Occipital lobe (tissue), 2 donors: ENCODE data around the gene PCTP. TPM values are rescaled to one million over a fixed set of nuclear protein-coding genes. Genes with fewer than 3 reads are reported as not detected.

Experiments used
- DNase-seq: peaks from one replicate; lab custom pipeline; 2025; lab: John Stamatoyannopoulos, UW
- total RNA-seq: library from RNA; depleted of rRNA; stranded (reverse); fragments of >200 nt; gene quantifications from one replicate; pipeline ENCODE4 v1.2.3, GENCODE V29; 2014

Gene PCTP
- total RNA-seq, 1 donor from 2014 or later = 7.5 TPM

DNA sequence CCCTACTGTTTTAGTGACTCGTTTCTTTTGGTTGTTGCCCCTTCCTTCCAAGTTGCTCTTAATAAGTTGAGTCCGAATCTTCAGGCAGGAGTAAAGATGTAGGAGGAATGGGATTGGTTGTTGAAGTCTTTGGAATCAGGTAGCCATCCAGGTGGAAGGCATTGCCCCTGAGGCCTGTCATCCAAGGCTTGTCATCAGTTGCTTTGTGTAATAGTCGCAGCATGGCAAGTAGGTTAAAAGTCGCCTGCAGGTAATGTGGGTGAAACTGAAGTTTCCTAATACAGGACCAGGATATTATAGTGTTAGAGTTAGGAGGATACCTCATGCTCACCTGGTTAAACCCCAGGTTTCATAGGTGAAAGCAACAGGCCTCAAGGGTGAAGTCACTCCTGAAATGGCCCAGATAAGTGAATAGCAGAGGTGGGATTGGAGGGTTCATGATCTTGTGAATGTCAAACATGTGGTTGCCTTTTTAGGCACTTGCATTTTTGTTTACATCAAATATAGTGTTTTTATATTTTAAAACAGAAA lies 934 bp downstream of the PCTP start:
- DNase-seq = no peak

DNA sequence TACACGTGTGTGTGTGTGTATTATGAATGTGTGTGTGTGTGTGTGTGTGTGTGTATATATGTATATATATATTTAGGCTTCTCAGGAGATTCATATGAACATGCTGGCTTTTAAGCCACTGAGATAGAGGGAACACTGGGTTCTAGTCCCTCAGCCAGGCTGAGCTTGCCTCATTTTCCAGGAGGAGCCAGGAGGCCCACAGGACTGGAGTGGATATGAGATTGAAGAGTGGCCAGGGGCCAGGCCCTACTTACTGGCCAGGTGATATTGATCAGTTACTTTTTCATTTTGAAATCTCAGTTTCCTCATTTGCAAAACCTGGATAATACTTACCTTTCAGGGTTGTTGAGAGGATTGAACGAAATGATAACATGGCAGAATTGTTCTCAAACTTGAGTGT lies 5.8 kb downstream of the PCTP start:
- DNase-seq = no peak

DNA sequence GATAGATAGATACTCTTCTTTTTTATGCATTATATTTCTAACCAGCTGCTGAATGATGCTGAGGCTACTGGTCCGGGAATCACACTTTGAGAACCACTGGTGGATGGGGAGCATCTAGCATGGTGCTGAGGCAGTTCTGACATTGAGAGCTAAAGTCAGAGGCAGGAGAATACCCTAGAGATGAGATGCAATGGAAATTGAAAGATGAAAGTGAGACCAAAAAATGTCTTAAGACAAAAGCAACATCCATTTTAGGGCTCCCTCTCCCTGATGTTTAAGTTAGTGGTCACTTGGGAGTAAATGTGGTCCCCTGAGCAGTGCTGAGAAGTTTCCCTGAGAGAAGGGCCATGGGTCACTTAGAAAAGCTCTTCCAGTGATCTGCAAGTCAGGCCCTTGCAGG lies 6.8 kb downstream of the PCTP start:
- DNase-seq = no peak

DNA sequence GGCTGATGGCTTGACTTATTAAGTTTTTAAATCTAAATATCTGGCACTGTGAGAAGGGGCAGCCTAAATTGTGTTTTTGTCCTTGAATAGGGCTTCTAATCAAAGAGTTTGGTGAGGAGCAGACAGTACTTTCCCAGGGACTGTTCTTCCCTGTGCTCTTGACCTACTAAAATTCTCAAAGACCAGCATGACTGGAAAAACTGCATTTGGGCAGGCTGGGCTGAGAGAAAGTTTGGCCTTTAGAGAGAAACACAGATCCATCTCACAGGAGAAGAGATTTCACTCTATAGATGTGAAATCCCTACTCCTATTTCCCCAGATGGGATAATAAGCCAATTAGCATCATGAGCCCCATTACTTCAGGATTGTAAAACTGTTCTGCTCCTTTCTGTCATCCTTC lies 7.3 kb downstream of the PCTP start:
- DNase-seq = no peak

DNA sequence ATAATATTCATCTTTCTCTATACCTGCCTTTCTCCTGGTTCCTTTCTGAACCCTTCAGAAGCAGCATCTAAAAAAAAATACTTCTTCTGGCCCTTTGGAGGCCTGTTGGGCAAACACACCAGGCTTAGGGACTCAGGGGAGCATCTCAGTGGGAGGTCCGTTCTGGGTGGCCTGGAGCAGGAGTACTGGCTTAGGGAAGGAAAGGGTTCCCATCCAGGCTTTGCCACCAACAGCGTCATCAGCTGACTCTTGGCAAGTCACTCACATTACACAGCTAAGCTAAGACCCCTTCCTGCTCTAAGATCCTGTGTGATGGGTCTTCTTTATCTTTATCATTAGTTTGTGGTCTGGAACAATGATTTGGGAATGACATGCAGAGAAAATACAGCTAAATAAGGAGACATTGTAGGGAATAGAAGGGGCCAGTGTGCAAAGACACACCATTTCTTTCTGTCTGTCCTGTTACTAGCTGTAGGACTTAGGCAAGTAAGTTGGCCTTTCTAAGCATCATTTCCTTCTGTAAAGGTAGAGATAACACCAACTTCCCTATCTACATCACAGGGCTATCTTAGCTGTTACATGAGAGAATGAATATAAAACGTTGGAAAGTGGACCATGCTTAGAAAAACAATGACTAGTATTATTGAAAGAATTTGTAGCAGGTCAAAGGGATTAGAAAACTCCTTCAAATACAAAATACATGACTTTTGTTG lies 9.9 kb downstream of the PCTP start:
- no peak for DNase-seq

DNA sequence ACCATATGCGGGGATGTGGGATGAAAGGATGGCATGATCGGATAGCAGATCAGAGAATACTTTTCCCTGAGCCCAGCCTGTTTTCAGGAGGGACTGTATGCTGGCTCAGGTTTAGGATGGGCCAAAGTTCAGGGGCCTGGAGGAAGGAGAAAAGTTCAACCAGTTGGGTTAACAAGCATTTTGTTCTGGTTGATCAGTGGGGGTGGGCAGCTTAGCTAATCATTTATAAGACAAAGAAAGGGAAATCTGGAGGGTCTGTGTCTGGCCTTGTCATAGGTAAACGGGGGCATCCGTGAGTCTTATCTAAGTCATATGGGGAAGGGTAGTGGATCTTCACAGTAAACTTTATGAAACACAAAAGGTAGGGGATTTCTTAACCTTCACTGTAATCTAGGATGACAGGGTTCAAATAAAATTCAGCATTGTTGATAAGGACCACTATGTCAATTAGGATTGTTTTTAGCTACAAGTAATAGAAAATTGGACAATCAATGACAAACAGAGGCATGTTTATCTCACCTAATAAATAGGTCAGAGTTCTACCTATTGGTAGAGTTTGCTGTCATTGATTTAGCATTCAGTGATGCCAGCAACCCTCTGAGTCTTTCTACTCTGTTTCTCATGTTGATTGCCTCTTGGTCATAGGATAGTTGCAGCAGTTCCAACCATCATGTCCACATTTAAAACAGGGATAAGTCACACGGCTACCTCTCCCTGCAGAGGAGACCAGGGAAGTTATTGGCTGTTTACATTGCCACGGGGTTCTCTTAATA lies 11.4 kb downstream of the PCTP start:
- no peak for DNase-seq

DNA sequence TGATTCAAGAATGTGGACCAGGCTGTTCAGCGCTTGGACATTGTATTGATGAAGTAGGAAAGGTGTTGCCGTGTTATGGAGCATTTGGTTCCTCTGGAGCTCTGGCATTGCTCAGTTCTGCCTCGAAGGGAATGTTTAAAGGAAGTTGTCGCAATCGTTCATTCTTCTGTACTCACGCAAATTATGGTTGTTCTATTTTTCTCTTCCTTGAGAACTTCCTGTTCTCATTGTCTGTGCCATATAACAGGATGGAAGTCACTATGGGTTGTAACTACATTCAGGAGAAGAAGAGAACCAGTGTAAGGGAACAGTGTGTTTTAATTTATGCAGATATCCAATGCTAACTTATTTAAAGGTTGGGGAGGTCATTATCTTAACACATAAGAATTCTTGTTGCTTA lies 13.0 kb downstream of the PCTP start:
- no peak for DNase-seq

DNA sequence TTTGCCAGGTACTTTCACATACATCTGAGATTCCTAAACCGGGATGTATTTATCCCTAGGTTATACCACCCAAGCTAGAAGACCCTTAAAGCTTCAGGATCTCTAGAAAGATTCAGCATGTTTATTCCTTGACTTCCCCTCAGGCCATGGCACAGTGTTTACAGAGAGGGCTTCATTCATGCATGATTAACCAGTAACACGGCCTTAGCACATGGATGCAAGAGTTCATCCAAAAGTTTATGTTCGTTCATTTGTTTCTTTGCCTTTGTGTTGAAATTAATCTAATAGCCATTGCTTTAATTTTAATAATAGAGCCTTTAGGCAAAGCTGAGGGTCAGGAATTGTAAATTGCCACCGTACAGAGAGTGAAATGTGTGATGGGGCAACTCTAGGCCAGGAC lies 13.8 kb downstream of the PCTP start:
- DNase-seq = no peak

DNA sequence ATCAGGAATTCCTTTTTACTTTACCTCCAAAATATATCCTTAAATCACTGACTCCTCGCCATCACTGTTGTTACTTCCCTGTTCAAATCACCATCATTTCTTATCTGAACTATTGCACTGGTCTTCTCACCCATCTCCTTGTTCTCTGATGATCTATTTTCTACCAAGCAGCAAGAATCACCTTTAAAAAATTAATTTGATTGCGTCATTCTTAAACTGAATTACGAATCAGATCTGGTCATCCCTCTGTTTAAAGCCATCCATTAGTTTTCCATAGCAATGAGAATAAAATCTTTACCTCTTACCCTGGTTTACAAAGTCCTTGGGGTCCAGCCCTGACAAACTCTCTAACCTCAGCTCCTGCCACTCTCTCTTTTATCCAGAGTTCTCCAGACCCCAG lies 14.6 kb downstream of the PCTP start:
- DNase-seq = no peak

DNA sequence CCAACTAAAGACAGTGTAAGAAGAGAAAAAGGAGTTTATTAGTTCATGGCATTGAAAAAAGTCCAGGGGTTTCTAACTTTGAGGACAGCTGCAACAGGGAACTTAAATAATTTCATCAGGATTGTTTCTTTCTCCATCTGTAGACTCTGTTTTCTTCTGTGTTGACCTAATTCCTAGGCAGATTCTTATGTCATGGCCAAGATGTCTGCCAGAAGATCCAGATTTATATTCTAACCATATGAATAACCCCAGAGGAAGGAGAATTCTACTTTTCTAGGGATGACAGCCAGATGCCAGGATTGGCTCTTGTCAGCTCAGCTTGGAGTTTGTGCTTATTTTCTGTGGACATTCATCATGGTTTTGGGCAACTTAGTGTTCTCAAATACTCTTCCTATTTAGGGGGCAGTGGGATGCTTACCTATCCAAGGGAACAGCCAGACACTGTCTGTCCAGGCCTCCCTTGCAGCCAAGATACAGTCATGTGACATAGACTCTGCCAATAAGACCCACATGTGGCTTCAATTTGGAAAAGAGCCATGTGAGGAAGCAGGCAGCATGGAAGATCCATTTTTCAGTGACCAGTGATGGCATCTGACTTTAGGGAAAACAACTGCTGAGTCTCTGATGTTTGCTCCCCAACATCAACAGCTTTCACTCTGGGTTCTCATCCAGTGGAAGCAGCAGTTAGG lies 18.2 kb downstream of the PCTP start:
- DNase-seq = no peak

DNA sequence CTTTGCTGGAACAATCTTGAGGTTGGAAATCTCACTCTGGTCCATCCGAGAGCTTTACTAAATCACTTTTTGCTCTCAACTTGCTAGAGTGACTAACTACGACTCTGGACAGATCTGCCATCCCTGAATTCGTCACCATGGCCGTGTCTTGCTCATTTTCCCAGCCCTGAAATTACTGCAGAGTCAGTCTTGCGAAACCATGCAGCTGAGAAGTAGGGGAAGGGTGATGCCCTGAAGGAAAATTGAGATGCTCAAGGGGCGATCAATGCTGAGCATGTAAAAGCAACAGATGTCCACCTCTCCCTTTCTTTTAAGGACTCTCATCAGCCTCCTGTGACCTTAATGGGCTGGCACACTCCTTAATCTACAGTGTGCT lies 18.8 kb downstream of the PCTP start:
- DNase-seq = no peak

DNA sequence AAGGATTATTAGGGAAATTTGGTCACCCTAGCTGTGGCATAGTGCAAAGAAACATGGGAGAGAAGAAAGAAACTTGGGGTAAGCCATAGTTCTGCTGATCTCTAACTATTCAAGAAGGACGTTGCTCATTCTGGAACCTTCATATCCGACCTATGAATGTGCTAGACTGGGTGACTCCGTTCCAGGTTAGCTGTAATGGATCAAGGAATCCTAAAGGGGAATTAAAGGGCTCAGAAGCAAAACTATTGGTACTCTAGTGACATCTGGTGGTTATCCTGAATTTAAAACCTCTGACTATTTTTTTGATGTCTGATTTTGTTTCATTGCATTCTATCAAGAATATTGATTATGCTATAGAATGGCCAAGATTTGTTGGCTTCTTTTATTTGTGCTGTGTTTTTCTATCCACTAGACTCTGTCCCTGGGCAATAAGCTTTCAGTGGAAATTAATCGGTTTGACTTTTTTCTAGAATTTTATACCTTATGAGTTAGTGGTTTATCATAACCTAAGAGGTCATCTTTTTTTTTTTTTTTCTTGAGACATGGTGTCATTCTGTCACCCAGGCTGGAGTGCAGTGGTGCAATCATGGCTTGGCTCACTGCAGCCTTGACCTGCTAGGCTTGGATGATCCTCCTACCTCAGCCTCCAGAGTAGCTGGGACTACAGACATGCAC lies 19.5 kb downstream of the PCTP start:
- DNase-seq = no peak

DNA sequence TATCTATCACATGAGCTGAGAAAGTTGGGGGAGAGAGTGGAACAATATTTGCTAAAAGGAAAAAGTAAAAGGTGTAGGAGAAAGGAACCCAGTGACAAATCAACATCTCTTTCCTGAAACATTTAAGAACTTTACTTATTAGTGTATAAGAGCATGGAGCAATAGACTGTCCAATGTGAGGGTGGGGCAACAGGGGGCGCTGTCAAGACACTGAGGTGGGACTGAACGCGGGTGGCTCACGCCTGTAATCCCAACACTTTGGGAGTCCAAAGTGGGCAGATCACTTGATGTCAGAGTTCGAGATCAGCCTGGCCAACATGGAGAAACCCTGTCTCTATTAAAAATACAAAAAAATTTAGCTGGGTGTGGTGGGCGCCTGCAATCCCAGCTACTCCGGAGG lies 21.2 kb downstream of the PCTP start:
- no peak for DNase-seq

DNA sequence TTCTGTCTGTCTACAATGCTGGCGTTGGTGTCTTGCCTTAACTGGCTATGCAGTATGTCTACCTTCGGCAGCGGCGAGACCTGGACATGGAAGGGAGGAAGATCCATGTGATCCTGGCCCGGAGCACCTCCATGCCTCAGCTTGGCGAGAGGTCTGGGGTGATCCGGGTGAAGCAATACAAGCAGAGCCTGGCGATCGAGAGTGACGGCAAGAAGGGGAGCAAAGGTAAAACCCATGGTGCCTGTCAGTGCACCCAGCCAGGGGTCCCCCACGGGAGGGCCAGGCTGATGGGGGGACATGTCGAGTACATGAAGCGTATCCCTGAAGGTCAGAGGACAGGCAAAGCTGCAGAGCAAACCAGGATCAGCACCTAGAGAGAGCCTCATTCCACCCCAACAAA lies 22.8 kb downstream of the PCTP start:
- DNase-seq = no peak

DNA sequence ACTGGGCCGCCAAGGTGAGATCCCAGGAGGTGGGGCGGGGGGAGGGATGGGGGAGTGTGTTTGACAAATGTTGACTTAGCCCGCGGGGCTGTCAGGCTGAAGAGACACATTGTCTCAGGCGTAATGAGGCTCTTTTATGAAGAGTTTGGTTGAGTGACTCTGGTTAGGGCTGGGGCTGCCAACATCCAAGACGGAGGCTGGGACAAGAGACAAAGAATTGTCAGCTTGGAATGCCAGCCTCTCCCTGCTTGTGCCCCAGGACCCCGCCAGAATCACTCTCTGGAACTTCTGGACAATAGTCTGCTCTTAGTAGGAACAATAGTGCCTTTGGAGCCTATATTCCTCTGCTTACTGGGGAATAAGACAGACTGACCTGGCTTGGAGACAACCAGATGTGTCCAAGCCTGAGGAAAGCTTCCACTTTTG lies 24.0 kb downstream of the PCTP start:
- no peak for DNase-seq

DNA sequence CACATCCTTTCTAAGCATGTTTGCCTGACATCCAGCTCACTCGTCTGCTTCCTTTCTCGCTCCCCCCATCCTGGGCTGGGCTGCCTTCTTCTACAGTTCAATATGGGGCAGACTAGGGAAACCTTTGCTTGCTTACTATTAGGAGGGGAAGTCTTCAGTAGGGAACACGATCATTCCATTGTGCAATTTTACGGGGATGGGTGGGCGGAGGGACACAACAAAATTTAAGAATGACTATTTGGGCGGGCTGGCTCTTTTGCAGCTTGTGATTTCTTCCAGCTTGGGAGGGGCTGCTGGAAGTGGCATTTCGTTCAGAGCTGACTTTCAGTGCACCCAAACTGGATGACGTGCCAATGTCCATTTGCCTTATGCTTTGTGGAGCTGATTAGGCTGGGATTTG lies 25.4 kb downstream of the PCTP start:
- DNase-seq = no peak

DNA sequence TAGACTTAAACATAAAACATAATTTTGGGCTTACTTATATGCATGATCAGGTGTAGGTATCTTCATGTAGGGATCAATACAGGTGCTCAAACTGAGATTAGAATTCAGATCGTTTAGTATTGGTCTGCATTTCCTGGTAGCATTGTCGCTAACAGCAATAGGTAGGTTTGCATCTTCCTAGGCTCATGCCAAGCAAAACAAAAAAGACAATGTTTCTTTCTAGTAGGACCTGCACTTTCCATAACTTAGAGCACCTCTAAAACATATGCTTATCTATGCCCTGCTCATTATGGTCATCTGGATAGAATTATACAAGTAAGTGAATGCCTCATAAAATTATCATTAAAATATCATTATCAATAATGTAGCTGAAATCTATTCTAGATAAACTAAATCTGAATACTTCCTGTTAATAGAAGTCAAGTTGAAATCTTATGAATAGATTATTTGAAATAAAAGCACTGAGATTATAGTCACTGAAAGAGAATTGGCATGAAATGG lies 26.7 kb downstream of the PCTP start:
- no peak for DNase-seq

DNA sequence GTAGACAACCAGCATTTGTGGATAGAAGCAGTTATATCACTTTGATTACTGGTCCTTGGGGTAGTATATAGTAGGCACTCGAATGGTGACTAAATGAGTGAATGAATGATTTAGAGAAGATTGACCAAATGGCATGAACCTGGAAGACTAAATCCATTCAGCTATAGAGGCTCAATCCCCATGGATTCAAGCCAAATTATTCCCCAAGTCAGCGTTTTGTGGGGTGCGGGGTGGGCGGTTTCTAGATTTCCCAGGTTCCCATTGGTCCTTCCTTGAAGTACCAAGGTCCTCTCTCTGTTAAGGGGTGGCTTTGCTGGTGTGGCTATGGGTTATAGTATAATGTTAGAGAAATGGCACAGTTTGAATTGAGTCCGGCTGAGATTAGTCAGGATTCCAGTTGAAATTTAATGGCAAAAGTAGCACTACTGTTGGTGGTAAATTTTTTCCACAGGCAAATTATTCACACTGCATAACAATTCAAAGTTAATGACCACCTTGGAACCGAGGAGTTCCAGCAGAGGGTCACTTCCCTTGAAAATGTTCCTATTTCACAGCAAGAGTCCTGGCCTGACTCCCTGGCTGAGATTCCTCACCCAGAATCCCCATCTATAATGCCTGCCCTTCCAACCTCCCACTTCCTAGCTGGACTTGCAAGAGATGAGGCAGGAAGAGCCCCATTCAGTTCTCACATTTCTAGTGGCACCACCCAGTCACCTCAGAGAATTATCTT lies 27.7 kb downstream of the PCTP start:
- no peak for DNase-seq

DNA sequence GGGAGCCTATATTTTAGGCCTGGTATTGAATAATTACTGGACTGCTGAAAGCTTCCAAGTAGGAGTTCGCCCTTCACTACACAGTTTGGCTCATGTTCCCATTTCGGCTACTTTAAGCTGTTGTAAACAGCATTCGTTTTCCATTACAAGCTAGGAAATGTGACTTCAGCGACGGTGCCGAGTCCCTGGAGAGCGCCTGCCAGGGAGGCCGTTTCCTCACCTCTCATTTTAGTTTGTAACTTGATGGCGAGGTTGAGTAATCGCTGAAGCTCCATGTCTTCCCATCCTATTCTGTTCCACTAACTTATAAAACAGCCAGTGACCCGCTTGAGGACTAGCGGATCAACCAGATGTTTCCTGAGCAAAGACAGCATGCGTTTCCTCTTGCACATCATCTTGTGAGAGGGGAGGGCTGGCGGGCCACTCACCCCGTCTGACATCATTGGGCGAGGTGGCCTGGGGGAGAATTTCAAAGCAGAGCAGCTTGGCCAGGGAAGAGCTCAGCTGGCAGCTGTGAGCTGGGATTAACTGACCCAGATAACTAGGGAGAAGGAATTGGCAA lies 32.9 kb downstream of the PCTP start:
- DNase-seq = no peak

DNA sequence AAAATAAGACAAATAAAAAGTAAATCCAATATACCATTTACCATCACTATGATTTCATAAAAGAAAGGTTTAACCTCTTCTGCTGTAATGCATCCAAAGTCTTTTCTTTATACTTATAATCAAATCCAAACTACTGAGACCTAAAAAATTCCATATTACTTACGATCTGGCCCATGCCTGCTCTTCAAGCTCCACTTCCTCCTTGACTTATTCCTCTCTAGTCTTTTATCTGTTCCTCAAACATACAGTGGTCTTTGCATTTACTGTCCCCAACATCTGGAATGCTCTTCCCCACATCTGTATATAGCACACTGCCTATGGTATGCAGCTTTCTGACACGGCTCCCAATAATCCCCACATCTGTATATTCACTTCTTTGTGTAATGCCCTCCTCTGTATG lies 33.8 kb downstream of the PCTP start:
- DNase-seq = no peak

DNA sequence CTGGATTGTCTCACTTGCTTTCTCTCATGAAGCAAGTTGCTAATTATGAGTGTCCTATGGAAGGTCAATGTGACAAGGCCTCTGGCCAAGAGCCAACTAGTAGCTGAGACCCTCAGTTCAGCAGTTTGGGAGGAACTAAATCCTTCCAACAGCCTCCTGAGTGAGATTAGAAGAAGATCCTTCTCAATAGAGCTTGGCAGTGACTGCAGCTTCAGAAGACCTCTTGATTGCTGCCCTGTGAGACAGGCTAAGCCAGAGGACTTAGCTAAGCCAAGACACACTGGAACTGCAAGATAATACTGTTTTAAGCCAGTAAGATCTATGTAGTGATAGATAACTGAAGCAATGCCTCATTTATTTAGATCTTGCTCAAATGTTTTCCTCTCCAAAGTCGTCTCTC lies 34.3 kb downstream of the PCTP start:
- no peak for DNase-seq
